GM12865 (cell line): ENCODE measurements around the gene ATG16L2.

Experiments used
- DNase-seq: peaks from one replicate; pipeline ENCODE4 v3.0.0; 2010; ENCODE audit warnings: low read depth
- H3K4me3 ChIP-seq: 2 replicates; pipeline ENCODE4 v1.5.1; 2011; ENCODE audit warnings: mild to moderate bottlenecking, low read depth, low read length, control low read depth
- CTCF ChIP-seq: IDR thresholded peaks from 2 replicates; pipeline ENCODE4 v1.5.1; 2011; ENCODE audit warnings: low read length, control low read depth, low read depth, inconsistent platforms; ENCODE audit not compliant: insufficient read depth; ENCODE audit errors: missing control alignments

ATG16L2 gene

DNA sequence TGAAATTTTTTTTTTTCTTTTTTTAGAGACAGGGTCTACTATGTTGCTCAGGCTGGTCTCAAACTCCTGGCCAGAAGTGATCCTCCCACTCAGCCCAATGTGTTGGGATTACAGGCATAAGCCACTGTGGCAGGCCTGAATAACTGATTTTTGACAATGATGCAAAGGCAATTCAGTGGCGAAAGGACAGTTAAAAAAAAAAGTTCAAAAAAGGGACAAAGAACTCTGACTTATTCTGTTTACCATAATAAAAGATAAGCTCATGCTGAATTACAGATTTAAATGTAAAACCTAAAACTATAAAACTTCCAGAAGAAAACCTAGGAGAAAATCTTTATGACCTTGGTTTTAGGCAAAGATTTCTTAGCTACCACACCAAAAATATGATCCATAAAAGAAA, 48.9 kb downstream of the ATG16L2 start:
- no peak for TF ChIP-seq CTCF
- no peak for DNase-seq
- H3K4me3 ChIP-seq: no peak overlapping the region

DNA sequence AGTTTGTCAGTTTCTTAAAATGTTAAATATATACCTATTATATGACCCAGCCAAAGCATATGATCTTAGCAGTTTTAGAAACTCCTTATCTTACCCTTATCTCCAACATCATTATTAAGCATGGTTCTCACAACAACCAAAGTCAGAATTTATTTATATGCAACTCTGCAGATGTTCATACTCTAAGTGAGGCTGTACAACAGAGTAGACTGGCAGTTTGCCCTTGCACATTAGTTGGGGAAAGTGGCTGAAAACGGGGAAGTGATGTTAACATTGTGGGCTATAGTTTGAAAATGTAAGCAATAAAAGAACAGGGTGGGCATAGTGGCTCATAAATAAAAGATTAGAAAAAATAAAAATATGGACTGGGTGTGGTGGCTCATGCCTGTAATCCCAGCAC, 49.7 kb downstream of the ATG16L2 start:
- no peak overlapping the region for H3K4me3 ChIP-seq
- no peak for DNase-seq
- TF ChIP-seq CTCF: no peak

DNA sequence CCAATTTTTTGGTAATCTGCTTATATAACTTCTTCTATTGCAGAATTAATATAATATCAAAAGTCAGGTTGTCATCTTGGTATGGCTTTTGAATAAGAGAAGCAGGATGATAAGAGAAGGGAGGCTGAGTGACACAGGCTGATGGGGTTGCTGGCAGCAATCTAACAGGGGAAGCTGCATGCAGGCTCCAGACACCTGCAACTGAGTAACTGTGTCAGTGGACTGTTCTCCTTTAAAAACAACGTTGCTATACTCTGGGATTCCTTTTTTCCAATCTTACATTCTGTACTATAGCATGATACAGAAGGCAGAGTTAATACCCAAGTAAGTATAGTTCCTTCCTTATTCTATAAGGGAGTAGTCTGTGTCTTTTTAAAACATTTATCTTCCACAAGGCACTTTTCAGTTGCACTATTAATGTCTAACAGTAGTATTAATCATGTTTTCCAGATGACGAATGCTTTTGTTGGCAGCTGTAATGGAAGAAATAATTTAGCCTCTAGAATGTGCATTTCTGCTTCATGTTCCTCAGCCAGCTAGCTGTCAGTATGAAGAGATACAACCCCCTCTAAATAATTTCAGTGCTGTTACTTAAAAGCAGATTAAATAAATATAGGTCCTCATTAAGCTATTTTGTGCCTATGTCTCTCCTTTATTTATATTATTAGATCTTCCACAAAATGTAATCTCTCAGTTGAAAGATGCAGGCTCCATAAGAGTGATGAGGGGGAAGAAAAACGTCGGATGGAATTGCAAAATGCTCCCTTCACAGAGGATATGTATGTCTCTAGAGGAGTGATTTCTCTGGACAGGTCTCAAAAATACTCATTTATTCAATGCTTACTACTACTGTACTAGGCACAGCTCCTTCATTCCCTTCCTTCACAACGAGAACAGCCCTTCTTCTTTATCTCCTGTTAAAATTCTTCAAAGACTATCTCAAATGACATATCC, 50.8 kb downstream of the ATG16L2 start:
- no peak for DNase-seq
- no peak for TF ChIP-seq CTCF

GRCh38 chr11:72867970-72868369, 53.8 kb downstream of the ATG16L2 start:
- no peak for TF ChIP-seq CTCF
- H3K4me3 ChIP-seq: no peak overlapping the region
- no peak for DNase-seq

More for the DNA sequence above, 50.8 kb downstream of the ATG16L2 start:
- no peak overlapping the region for H3K4me3 ChIP-seq

DNA sequence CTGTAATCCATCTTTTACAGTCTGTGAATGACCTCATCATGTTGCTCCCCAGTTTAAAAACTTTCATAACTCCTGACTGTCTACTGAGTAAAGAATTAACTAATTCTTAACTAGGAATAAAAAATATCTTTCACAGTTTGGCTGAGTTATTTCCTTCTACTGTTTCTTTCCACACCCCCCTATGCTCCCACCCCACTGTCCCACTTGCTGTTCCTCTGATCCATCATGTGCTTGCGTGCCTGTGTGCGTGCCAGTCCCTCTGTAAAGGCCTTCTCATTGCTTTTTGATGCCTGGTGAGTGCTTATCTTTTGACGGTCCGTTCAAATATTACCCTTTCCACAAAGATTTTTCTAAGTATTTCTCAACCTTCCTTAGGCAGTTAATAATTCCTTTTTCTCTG, 55.6 kb downstream of the ATG16L2 start:
- no peak for TF ChIP-seq CTCF
- no peak overlapping the region for H3K4me3 ChIP-seq
- no peak for DNase-seq

GRCh38 chr11:72871119-72871518, 56.9 kb downstream of the ATG16L2 start:
- DNase-seq: no peak

More at GRCh38 chr11:72871119-72871518, 56.9 kb downstream of the ATG16L2 start:
- H3K4me3 ChIP-seq: no peak overlapping the region
- TF ChIP-seq CTCF: no peak
